Measurements from ENCODE around the gene TBX1. TPM values are rescaled to one million over a fixed set of nuclear protein-coding genes. Genes with fewer than 3 reads are reported as not detected.
"Not testable (repeated sequence)": the region's sequence is repeated elsewhere in the genome, so short reads cannot be mapped to it uniquely, and the experiment has no call there.

Gene TBX1
- total RNA-seq, 2 donors from 2014 or later, result 0.24 TPM; not detected in 1

- no peak for TF ChIP-seq CTCF (IDR thresholded peaks at IDR 0.05)
- Histone ChIP-seq H3K36me3 (no peaks in the 10 kb centered on the region), H3K27me3 (peaks cover 8% of the 10 kb centered on the region in 2 donors), H3K4me1 (peaks cover 0 to 9% of the 10 kb centered on the region in 2 donors), H3K9me3 (no peaks in the 10 kb centered on the region), H3K27ac (no peak overlapping the region), H3K4me3 (no peak overlapping the region)
- DNase-seq (ENCODE audit: low spot score), result no peak
Measured at GRCh38 chr22:19772673-19773469, 12.3 kb downstream of the TBX1 start.

GRCh38 chr22:19773470-19774040 lies 13.0 kb downstream of the TBX1 start:
- DNase-seq (ENCODE audit: low spot score), result no peak
- Histone ChIP-seq H3K27me3 (peaks cover under 1 to 1% of the 10 kb centered on the region in 2 donors), H3K4me3 (no peak overlapping the region)

GRCh38 chr22:19774628-19775027 lies 14.1 kb downstream of the TBX1 start:
- TF ChIP-seq CTCF (IDR thresholded peaks at IDR 0.05), result no peak
- no peak for DNase-seq (ENCODE audit: low spot score)
- Histone ChIP-seq H3K27ac (no peak overlapping the region), H3K27me3 (no peaks in the 10 kb centered on the region), H3K9me3 (no peaks in the 10 kb centered on the region), H3K36me3 (no peaks in the 10 kb centered on the region), H3K4me1 (peaks cover 0 to 3% of the 10 kb centered on the region in 2 donors), H3K4me3 (no peak overlapping the region)

More at GRCh38 chr22:19773470-19774040, 13.0 kb downstream of the TBX1 start:
- TF ChIP-seq CTCF (IDR thresholded peaks at IDR 0.05), result no peak
- H3K36me3 ChIP-seq, result no peaks in the 10 kb centered on the region
- H3K27ac ChIP-seq, result no peak overlapping the region
- no peaks in the 10 kb centered on the region for H3K9me3 ChIP-seq
- peaks cover 0 to 3% of the 10 kb centered on the region in 2 donors for H3K4me1 ChIP-seq

GRCh38 chr22:19775496-19776325 lies 15.1 kb downstream of the TBX1 start:
- H3K9me3 ChIP-seq, result no peaks in the 10 kb centered on the region
- H3K27ac ChIP-seq, result no peak overlapping the region
- no peak for TF ChIP-seq CTCF (IDR thresholded peaks at IDR 0.05)
- H3K27me3 ChIP-seq, result no peaks in the 10 kb centered on the region
- H3K4me1 ChIP-seq, result peaks cover 0 to 3% of the 10 kb centered on the region in 2 donors
- DNase-seq (ENCODE audit: low spot score), result no peak
- H3K36me3 ChIP-seq, result no peaks in the 10 kb centered on the region
- H3K4me3 ChIP-seq, result no peak overlapping the region

- DNase-seq (ENCODE audit: low spot score), result no peak
- no peaks in the 10 kb centered on the region for H3K27me3 ChIP-seq
Measured at GRCh38 chr22:19776433-19777031, 16.0 kb downstream of the TBX1 start.

GRCh38 chr22:19777192-19777591 lies 16.6 kb downstream of the TBX1 start:
- H3K27me3 ChIP-seq; H3K9me3 ChIP-seq; DNase-seq (ENCODE audit: low spot score); H3K27ac ChIP-seq; H3K4me3 ChIP-seq; H3K36me3 ChIP-seq; H3K4me1 ChIP-seq: not testable (repeated sequence)

More at GRCh38 chr22:19776433-19777031, 16.0 kb downstream of the TBX1 start:
- TF ChIP-seq CTCF (IDR thresholded peaks at IDR 0.05), result no peak
- no peak overlapping the region for H3K4me3 ChIP-seq
- H3K36me3 ChIP-seq, result no peaks in the 10 kb centered on the region
- no peak overlapping the region for H3K27ac ChIP-seq
- peaks cover 0 to under 1% of the 10 kb centered on the region in 2 donors for H3K9me3 ChIP-seq
- H3K4me1 ChIP-seq, result peaks cover 0 to 3% of the 10 kb centered on the region in 2 donors
